ENCODE measurements around the gene SMARCD3. TPM values are rescaled to one million over a fixed set of nuclear protein-coding genes. Genes with fewer than 3 reads are reported as not detected.
A peak's percentile ranks its signal among the peaks of the same experiment; 100 is the strongest.

The SMARCD3 gene
- total and polyA plus RNA-seq, 2 of the 4 experiments (the other 2 are of a cell fraction), result 37.5 to 48.5 TPM

DNA sequence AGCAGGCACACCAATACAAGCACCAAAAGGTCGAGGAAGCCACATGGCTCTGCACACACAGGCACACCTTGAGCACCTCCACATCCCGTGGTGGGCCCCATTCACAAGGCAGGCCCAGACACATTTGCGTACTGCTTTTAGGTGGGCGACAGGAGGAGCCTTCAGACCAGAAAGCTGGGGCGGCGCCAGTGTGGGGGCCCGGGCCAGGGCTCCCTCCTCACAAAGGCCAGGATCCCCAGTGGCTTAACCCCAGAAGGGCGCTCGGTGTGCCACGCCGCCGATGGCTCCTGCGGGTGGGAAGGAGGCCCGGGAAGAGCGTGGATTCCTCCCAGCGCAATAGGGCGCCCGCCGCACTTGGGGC lies 2.8 kb upstream of the SMARCD3 start:
- H2AK5ac ChIP-seq (ENCODE audit: low read depth, low read length), result peak overlapping the region; percentile 97
- dilution Hi-C loops (cut with HindIII; ENCODE audit: low sequenced_read_pairs, unreplicated experiment) (no loop called here), in situ Hi-C loops (cut with MboI; ENCODE audit: low sequenced_read_pairs) (no loop called here), intact Hi-C loops (cut with micrococcal nuclease) (no loop called here)
- H3K9me3 ChIP-seq (ENCODE audit: control insufficient read depth, insufficient read depth, low read length), result no peaks in the 10 kb centered on the region
- peaks cover 36% of the 10 kb centered on the region for H3K4me1 ChIP-seq (ENCODE audit: control insufficient read depth, insufficient read depth, low read length)
- no CpG with 5 or more reads among the region's 19 CpGs for WGBS, 2 experiments (ENCODE audit: extremely low coverage in 2 of 2, insufficient read length in 1 of 2)
- H3K4ac ChIP-seq (ENCODE audit: low read depth, low read length), result peak overlapping the region; percentile 66
- H3K27me3 ChIP-seq (ENCODE audit: control insufficient read depth, insufficient read depth, low read length), result no peaks in the 10 kb centered on the region; the same call in 1 of the 2 replicates
- peak overlapping the region; percentile 78 for H2AK9ac ChIP-seq (replicated peaks; ENCODE audit: low read depth, low read length, poor library complexity)
- H4K91ac ChIP-seq (ENCODE audit: insufficient read depth, low read depth, low read length), result peak overlapping the region; percentile 98
- ATAC-seq (ENCODE audit: low read depth), result no peak
- peak overlapping the region; percentile 71 for H3K4me2 ChIP-seq (ENCODE audit: low read depth, low read length)
- TF ChIP-seq MXI1 (IDR thresholded peaks at IDR 0.05; ENCODE audit: borderline replicate concordance, low read depth, low read length) (no peak), POLR2A (IDR thresholded peaks at IDR 0.05; ENCODE audit: low read depth, low read length) (no peak), RFX5 (IDR thresholded peaks at IDR 0.05; ENCODE audit: low read depth, low read length) (no peak), NFE2L2 (IDR thresholded peaks at IDR 0.05; ENCODE audit: low read depth, low read length) (no peak), BHLHE40 (IDR thresholded peaks at IDR 0.05; ENCODE audit: low read depth, low read length) (no peak), MAFK (IDR thresholded peaks at IDR 0.05; ENCODE audit: low read depth, low read length) (no peak)
- TF ChIP-seq, protein P1, sequence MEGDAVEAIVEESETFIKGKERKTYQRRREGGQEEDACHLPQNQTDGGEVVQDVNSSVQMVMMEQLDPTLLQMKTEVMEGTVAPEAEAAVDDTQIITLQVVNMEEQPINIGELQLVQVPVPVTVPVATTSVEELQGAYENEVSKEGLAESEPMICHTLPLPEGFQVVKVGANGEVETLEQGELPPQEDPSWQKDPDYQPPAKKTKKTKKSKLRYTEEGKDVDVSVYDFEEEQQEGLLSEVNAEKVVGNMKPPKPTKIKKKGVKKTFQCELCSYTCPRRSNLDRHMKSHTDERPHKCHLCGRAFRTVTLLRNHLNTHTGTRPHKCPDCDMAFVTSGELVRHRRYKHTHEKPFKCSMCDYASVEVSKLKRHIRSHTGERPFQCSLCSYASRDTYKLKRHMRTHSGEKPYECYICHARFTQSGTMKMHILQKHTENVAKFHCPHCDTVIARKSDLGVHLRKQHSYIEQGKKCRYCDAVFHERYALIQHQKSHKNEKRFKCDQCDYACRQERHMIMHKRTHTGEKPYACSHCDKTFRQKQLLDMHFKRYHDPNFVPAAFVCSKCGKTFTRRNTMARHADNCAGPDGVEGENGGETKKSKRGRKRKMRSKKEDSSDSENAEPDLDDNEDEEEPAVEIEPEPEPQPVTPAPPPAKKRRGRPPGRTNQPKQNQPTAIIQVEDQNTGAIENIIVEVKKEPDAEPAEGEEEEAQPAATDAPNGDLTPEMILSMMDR (conservative IDR thresholded peaks at IDR 0.05; ENCODE audit: low read depth, low read length), result no peak
- H3K9me1 ChIP-seq (ENCODE audit: insufficient read depth, low read length), result peaks cover 14% of the 10 kb centered on the region
- H2BK5ac ChIP-seq (ENCODE audit: low read depth, low read length, poor library complexity, severe bottlenecking), result peak overlapping the region; percentile 72
- POLR2A ChIA-PET (ENCODE audit: unreplicated experiment), result interaction anchor here (0.7 to 1.4 kb wide), 2 partner anchors 19 to 71 kb away, joined by 3 to 4 read pairs; partner anchors contain the start of gene CHPF2
- peak overlapping the region; percentile 88; the same call in 1 of the 3 replicates for H2BK15ac ChIP-seq (ENCODE audit: low read depth, low read length)
- peak overlapping the region; percentile 33 for H2BK120ac ChIP-seq (ENCODE audit: low read depth, low read length)
- CTCF ChIA-PET, result no interaction called here
- peak overlapping the region; percentile 49 for H3K56ac ChIP-seq (ENCODE audit: extremely low read depth, insufficient read depth, low read length)
- peak overlapping the region; percentile 74 for H3K4me3 ChIP-seq (ENCODE audit: insufficient read depth, low read depth, low read length)
- peak overlapping the region; percentile 53 for H4K5ac ChIP-seq (ENCODE audit: low read depth, low read length)
- H3K23ac ChIP-seq (ENCODE audit: low read depth, low read length), result peak overlapping the region; percentile 40
- peak overlapping the region; percentile 95 for H2AFZ ChIP-seq (replicated peaks; ENCODE audit: low read length, poor library complexity)
- peak overlapping the region; percentile 22 for H3K18ac ChIP-seq (ENCODE audit: low read depth, low read length)
- peak overlapping the region; percentile 75 for H3K9ac ChIP-seq (ENCODE audit: low read depth, low read length)
- H3K79me1 ChIP-seq (ENCODE audit: low read depth in 1 of 2, low read length in 2 of 2), result peaks cover 5 to 51% of the 10 kb centered on the region in 2 experiments; a peak in 3 of 4 replicates
- H3K27ac ChIP-seq (ENCODE audit: insufficient read depth, low read length), result peak overlapping the region; percentile 70
- DNase-seq, result no peak
- H4K20me1 ChIP-seq (ENCODE audit: insufficient read depth, low read length), result no peaks in the 10 kb centered on the region
- no peak overlapping the region for H2BK20ac ChIP-seq (ENCODE audit: low read depth, low read length)
- BruUV-seq (replicated peaks), result no TSS peak
- H3K36me3 ChIP-seq (ENCODE audit: control insufficient read depth, insufficient read depth, low read length), result no peaks in the 10 kb centered on the region
- peak overlapping the region; percentile 94 to 99 for H4K8ac ChIP-seq (ENCODE audit: low read depth in 2 of 2, low read length in 2 of 2)
- H3K14ac ChIP-seq (replicated peaks; ENCODE audit: low read depth, low read length), result peak overlapping the region; percentile 27
